PFSK-1 (cell line): ENCODE results near the gene CCN2.

ENCODE experiments used
- FOXP2 ChIP-seq: optimal IDR thresholded peaks from 2 replicates; pipeline ENCODE3; 2011; ENCODE audit warnings: borderline replicate concordance, control low read depth, inconsistent platforms; ENCODE audit not compliant: insufficient read depth; ENCODE audit errors: extremely low read length, extremely low read depth
- POLR2AphosphoS5 ChIP-seq: IDR thresholded peaks from 2 replicates; pipeline ENCODE4 v1.6.1; 2012; ENCODE audit warnings: low read depth, mild to moderate bottlenecking, control low read depth, low read length, moderate library complexity
- SIN3A ChIP-seq: IDR thresholded peaks from 2 replicates; pipeline ENCODE4 v1.6.1; 2012; ENCODE audit warnings: mild to moderate bottlenecking, low read length, moderate library complexity, borderline replicate concordance; ENCODE audit not compliant: insufficient read depth
- TAF1 ChIP-seq: IDR thresholded peaks from 2 replicates; pipeline ENCODE4 v1.6.1; 2012; ENCODE audit warnings: low read length, control low read depth, borderline replicate concordance; ENCODE audit not compliant: insufficient read depth
- TF ChIP-seq, protein P1 (sequence below), 2 experiments: IDR thresholded peaks; 2 replicates each; pipeline versions ENCODE4 v1.6.1 to v1.8.0; 2011 to 2012; ENCODE audit warnings: low read depth in 2 of 2, low read length in 2 of 2, control low read depth in 1 of 2, inconsistent platforms in 1 of 2, mild to moderate bottlenecking in 1 of 2, moderate library complexity in 1 of 2; ENCODE audit not compliant: insufficient read depth in 1 of 2

CCN2 gene

DNA sequence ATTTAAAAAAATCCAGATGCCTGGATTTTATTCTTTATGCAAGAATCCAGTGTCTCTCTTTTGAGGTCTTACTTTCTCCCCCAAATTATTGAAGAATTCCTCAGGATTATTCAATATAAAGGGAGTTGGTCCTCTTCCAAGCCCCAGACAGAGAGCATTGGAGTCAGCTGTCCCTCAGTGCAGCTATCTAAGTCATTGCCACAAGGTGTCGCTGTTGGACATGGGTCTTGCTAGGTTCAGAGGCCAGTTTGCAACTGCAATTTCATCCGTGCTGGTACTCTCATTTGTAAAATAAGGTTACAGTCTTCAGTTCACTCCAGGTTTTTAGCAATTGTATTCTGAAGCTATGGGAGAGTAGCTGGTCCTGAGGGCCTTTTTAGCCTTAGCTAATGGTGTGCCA is 27.8 kb downstream of the CCN2 start:
- TF ChIP-seq TAF1 (no peak), POLR2AphosphoS5 (no peak), SIN3A (no peak), FOXP2 (no peak)
- TF ChIP-seq, protein P1, sequence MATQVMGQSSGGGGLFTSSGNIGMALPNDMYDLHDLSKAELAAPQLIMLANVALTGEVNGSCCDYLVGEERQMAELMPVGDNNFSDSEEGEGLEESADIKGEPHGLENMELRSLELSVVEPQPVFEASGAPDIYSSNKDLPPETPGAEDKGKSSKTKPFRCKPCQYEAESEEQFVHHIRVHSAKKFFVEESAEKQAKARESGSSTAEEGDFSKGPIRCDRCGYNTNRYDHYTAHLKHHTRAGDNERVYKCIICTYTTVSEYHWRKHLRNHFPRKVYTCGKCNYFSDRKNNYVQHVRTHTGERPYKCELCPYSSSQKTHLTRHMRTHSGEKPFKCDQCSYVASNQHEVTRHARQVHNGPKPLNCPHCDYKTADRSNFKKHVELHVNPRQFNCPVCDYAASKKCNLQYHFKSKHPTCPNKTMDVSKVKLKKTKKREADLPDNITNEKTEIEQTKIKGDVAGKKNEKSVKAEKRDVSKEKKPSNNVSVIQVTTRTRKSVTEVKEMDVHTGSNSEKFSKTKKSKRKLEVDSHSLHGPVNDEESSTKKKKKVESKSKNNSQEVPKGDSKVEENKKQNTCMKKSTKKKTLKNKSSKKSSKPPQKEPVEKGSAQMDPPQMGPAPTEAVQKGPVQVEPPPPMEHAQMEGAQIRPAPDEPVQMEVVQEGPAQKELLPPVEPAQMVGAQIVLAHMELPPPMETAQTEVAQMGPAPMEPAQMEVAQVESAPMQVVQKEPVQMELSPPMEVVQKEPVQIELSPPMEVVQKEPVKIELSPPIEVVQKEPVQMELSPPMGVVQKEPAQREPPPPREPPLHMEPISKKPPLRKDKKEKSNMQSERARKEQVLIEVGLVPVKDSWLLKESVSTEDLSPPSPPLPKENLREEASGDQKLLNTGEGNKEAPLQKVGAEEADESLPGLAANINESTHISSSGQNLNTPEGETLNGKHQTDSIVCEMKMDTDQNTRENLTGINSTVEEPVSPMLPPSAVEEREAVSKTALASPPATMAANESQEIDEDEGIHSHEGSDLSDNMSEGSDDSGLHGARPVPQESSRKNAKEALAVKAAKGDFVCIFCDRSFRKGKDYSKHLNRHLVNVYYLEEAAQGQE (IDR thresholded peaks at IDR 0.05; ENCODE audit: insufficient read depth in 1 of 2, low read depth in 2 of 2, low read length in 2 of 2) = no peak

DNA sequence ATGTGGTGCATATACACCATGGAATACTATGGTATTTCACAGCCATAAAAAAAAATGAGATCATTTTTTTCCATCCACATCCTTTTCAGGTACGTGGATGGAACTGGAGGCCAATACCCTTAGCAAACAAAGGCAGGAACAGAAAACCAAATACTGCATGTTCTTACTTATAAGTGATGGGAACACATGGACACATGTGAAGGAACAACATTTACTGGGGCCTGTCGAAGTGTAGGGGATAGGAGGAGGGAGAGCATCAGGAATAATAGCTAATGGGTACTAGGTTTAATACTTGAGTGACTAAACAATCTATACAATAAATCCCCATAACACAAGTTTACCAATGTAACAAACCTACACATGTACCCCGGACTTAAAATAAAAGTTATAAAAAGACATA is 30.5 kb downstream of the CCN2 start:
- TF ChIP-seq FOXP2 (no peak), SIN3A (no peak), TAF1 (no peak)

DNA sequence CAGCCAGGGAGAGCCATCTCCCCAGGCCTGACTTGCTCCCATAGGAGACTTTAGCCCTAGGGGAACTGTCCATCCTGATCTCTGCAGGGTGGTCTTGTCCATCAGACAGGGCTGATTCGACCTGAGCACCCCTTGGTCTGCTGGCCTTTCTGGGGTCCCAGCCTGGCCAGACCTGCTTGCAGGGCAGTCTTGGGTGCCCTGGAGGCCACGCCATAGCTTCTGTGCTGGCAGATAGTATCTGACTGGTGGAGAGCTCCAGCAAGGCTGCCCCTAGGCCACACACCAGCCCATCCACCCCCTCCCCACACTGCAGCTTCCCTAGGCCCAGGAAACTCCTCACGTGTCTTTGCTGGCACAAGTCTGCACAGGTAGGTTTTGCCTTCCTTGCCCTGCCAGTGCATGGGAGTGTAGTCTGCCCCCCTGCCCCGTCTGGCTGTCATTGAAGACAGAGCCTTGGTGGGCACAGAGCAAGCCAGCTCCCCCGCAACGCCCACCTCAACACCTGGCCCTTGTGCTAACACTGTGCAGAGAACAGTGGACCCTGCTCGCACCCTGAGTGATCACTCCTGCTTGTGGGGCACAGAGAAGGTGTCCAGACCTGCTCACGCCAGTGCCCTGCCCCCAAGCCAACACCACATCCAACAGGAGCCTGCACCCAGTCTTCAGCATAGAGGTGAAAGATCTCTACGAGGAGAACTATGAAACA is 32.4 kb downstream of the CCN2 start:
- TF ChIP-seq TAF1 (no peak), SIN3A (no peak), FOXP2 (no peak), POLR2AphosphoS5 (no peak)
- TF ChIP-seq, protein P1 (IDR thresholded peaks at IDR 0.05; ENCODE audit: insufficient read depth in 1 of 2, low read depth in 2 of 2, low read length in 2 of 2) = no peak

GRCh38 chr6:131917763-131918649 is 33.2 kb downstream of the CCN2 start:
- TF ChIP-seq, protein P1 (IDR thresholded peaks at IDR 0.05; ENCODE audit: insufficient read depth in 1 of 2, low read depth in 2 of 2, low read length in 2 of 2) = no peak
- TF ChIP-seq POLR2AphosphoS5 = no peak
- no peak for TF ChIP-seq SIN3A
- no peak for TF ChIP-seq TAF1
- no peak for TF ChIP-seq FOXP2

GRCh38 chr6:131917318-131917717 is 33.9 kb downstream of the CCN2 start:
- no peak for TF ChIP-seq TAF1
- no peak for TF ChIP-seq SIN3A
- TF ChIP-seq FOXP2 = no peak
- TF ChIP-seq, protein P1 (IDR thresholded peaks at IDR 0.05; ENCODE audit: insufficient read depth in 1 of 2, low read depth in 2 of 2, low read length in 2 of 2) = no peak
- TF ChIP-seq POLR2AphosphoS5 = no peak
